ENCODE measurements around the gene INTS1.

The INTS1 gene

GRCh38 chr7:1544896-1545416 lies 40.8 kb upstream of the INTS1 start:
- no peaks in the 10 kb centered on the region for H3K79me2 ChIP-seq (ENCODE audit: insufficient read depth, low read depth)
- no peaks in the 10 kb centered on the region for H3K27me3 ChIP-seq (ENCODE audit: insufficient read depth, low read depth)
- no peak overlapping the region for H2AFZ ChIP-seq (ENCODE audit: low read depth)
- no peak overlapping the region for H3K4me2 ChIP-seq
- H4K20me1 ChIP-seq (ENCODE audit: insufficient read depth), result no peaks in the 10 kb centered on the region
- H3K27ac ChIP-seq, result no peak overlapping the region
- no peak overlapping the region for H3K4me3 ChIP-seq (IDR thresholded peaks at IDR 0.05; ENCODE audit: insufficient read depth, low read depth, low read length)
- H3K36me3 ChIP-seq (ENCODE audit: insufficient read depth), result no peaks in the 10 kb centered on the region
- no peaks in the 10 kb centered on the region for H3K4me1 ChIP-seq (ENCODE audit: low read depth, poor library complexity, severe bottlenecking)
- H3K9ac ChIP-seq, result no peak overlapping the region
- TF ChIP-seq CTCF (conservative IDR thresholded peaks at IDR 0.05; ENCODE audit: low read depth, low read length), result no peak

GRCh38 chr7:1544178-1544895 lies 40.1 kb upstream of the INTS1 start:
- no peaks in the 10 kb centered on the region for H3K4me1 ChIP-seq (ENCODE audit: low read depth, poor library complexity, severe bottlenecking)

GRCh38 chr7:1543826-1544177 lies 39.6 kb upstream of the INTS1 start:
- H2AFZ ChIP-seq (ENCODE audit: low read depth), result no peak overlapping the region
- H3K4me1 ChIP-seq (ENCODE audit: low read depth, poor library complexity, severe bottlenecking), result no peaks in the 10 kb centered on the region
- H3K4me2 ChIP-seq, result no peak overlapping the region
- no peaks in the 10 kb centered on the region for H4K20me1 ChIP-seq (ENCODE audit: insufficient read depth)
- H3K27me3 ChIP-seq (ENCODE audit: insufficient read depth, low read depth), result no peaks in the 10 kb centered on the region
- no peak overlapping the region for H3K27ac ChIP-seq
- TF ChIP-seq CTCF (conservative IDR thresholded peaks at IDR 0.05; ENCODE audit: low read depth, low read length), result no peak
- no peaks in the 10 kb centered on the region for H3K79me2 ChIP-seq (ENCODE audit: insufficient read depth, low read depth)
- H3K4me3 ChIP-seq (IDR thresholded peaks at IDR 0.05; ENCODE audit: insufficient read depth, low read depth, low read length), result no peak overlapping the region
- no peak overlapping the region for H3K9ac ChIP-seq
- H3K36me3 ChIP-seq (ENCODE audit: insufficient read depth), result no peaks in the 10 kb centered on the region

More at GRCh38 chr7:1544178-1544895, 40.1 kb upstream of the INTS1 start:
- Histone ChIP-seq H2AFZ (ENCODE audit: low read depth) (no peak overlapping the region), H3K36me3 (ENCODE audit: insufficient read depth) (no peaks in the 10 kb centered on the region), H3K9ac (no peak overlapping the region), H3K4me2 (no peak overlapping the region), H3K79me2 (ENCODE audit: insufficient read depth, low read depth) (no peaks in the 10 kb centered on the region), H3K4me3 (IDR thresholded peaks at IDR 0.05; ENCODE audit: insufficient read depth, low read depth, low read length) (no peak overlapping the region), H3K27me3 (ENCODE audit: insufficient read depth, low read depth) (no peaks in the 10 kb centered on the region), H3K27ac (no peak overlapping the region), H4K20me1 (ENCODE audit: insufficient read depth) (no peaks in the 10 kb centered on the region)
- no peak for TF ChIP-seq CTCF (conservative IDR thresholded peaks at IDR 0.05; ENCODE audit: low read depth, low read length)

DNA sequence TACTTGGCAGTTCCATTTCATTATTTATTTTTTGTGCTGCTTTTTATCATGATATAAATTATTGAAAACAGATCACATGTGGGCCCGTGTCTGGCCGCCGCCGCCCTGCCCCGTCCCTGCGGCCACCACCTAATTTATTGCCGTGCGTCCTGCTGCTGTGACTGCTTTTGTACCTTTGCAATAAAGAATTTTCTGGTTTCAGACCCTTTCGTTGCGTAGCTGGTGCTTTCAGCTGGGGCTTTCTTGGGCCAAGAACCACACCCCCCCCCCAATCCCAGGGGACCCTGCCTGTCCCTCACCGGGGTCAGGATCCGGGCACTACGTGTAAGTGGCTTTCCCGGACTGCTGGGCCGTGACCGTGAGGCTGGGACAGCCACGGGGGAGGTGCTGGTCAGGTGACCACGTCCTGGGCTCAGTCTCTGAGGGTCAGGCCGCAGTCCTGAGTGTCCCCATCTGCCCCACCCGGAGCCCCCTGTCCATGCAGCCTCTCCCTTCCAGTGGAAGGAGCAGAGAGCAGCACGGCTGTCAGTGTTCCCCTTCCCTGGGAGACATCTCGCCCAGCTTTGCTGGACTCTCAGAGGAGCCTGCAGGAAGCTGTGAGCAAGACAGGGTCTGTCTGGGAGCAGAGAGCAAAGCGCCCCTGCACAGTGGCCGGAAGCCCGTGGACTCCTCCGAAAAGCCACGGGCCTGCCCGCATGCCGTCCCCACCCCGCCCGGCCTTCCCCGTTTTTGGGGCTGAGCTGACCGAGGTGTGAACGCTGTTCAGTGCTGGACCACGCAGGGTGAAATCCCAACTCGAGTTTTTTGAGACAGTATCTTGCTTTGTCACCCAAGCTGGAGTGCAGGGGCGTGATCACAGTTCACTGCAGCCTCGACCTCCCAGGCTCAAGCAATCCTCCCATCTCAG lies 38.9 kb upstream of the INTS1 start:
- Histone ChIP-seq H3K4me1 (ENCODE audit: low read depth, poor library complexity, severe bottlenecking) (no peaks in the 10 kb centered on the region), H3K79me2 (ENCODE audit: insufficient read depth, low read depth) (peaks cover 1% of the 10 kb centered on the region; the same call in 1 of the 2 replicates), H3K27me3 (ENCODE audit: insufficient read depth, low read depth) (no peaks in the 10 kb centered on the region), H3K27ac (no peak overlapping the region), H3K9ac (no peak overlapping the region), H3K4me2 (no peak overlapping the region), H3K36me3 (ENCODE audit: insufficient read depth) (no peaks in the 10 kb centered on the region), H3K4me3 (IDR thresholded peaks at IDR 0.05; ENCODE audit: insufficient read depth, low read depth, low read length) (no peak overlapping the region), H4K20me1 (ENCODE audit: insufficient read depth) (no peaks in the 10 kb centered on the region), H2AFZ (ENCODE audit: low read depth) (no peak overlapping the region)
- TF ChIP-seq CTCF (conservative IDR thresholded peaks at IDR 0.05; ENCODE audit: low read depth, low read length), result no peak
